HG03575 (cell line): Measurements from ENCODE around the gene RUNX3.

ENCODE experiments used
- ATAC-seq: cut with Tn5 transposase; IDR thresholded peaks from one replicate; pipeline ENCODE4 v1.9.1; 2021; ENCODE audit not compliant: unreplicated experiment, insufficient number of reproducible peaks, low FRiP score; ENCODE audit errors: extremely low read depth

The RUNX3 gene

DNA sequence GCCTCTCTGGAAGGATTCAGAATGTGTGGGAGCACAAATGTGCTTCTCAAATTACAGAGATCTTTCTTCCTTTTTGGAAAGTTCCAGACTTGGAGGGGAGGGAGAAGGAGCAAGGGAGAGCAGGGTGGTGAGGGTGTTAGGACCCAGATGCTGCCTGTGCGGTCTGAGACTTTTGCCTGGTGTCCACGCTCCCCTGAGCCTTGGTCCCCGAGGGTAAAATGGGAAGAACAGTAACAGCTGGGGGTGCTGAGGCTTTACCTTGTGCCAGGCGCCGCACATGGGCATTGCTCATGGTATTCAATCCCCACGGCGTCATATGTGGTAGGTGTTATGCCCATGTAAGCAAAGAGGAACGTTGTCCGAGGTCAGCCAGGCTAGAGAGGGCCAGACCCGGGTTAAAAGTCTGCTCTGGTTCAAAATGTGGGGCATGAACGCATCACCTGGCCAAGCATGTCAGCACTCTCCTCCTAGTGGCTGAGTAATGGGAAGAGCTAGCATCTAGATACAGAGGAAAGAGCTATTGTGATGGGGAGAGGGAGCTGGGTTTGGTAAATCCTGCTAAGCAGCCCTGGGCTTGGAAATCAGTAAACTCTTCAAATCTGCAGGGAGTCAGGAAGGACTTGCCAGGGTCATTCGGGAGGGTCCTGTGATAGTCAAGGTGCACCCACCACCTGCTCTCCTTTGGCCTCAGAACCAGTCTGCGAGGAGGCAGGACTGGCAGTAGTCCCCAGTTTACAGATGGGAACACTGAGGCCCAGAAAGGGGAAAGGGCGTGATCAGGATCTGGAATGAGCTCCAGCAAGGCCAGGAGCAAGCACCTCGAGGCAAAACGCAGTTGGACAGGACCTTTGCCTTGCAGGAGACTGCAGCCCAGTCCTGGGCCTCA, 4.5 kb upstream of the RUNX3 start:
- ATAC-seq = no peak

DNA sequence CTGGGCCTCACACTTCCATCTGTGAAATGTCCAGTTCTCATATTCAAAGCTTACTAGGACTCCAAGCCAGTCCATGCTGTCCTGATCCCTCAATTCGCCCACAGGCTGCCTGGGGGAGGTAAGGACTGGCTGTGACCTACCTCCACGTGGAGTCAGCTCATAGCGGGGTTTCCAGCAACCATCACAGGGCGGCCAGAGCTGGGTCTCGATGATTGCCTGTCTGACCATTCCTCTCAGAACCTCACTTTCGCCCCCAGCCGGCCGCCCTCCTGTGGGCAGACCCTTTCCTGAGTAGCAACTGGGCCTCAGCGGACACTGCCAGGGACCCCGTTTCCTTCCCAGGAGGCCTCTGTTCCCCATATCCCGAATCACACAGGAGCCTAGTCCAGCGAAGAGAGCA, 3.4 kb upstream of the RUNX3 start:
- no peak for ATAC-seq

DNA sequence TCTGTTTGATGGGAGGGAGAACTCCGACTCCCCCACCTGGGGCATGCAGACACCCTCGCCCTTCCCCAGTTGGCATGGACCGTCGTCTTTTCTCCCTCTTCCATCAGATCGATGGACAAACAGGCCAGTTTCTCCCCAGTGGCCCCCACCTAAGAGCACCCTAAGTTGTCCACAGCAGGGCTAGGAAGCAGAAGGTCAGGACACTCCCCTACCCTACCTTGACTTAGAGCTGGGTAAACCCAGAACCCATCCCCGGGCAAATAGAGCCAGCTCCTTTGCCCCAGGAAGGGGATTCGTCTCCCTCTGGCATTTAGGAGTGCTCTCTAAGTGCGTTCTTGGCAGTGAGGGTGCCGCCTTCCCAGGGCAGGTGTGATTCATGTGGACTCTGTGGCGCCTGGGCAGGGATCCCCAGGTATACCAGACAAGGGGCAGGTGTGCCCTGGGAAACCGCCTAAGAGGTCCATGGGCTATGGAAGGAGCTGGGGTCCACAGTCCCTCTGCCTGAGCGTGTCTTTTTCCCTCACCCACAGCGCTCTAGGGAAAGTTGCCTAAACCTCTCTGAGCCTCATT, 2.7 kb upstream of the RUNX3 start:
- ATAC-seq = no peak

DNA sequence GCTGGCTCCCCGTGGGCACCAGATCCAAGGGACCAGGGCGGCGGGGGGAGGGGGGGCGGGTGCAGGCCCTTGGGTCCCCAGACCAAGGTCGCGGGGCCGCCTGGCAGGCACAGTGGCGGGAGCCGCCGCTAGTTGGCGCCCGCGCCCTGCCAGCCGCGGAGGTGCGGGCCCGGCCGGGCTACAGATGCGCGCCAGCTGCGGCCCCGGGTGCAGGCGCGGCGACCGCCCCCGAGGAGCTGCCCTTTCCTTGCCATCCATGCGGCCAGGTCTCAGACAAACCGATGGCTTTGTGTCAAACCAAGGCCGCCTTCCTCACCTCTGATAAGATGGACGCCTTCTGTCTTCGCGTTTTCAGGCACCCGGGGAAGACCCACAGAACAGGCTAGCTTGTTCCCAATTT, 2.2 kb upstream of the RUNX3 start:
- no peak for ATAC-seq

DNA sequence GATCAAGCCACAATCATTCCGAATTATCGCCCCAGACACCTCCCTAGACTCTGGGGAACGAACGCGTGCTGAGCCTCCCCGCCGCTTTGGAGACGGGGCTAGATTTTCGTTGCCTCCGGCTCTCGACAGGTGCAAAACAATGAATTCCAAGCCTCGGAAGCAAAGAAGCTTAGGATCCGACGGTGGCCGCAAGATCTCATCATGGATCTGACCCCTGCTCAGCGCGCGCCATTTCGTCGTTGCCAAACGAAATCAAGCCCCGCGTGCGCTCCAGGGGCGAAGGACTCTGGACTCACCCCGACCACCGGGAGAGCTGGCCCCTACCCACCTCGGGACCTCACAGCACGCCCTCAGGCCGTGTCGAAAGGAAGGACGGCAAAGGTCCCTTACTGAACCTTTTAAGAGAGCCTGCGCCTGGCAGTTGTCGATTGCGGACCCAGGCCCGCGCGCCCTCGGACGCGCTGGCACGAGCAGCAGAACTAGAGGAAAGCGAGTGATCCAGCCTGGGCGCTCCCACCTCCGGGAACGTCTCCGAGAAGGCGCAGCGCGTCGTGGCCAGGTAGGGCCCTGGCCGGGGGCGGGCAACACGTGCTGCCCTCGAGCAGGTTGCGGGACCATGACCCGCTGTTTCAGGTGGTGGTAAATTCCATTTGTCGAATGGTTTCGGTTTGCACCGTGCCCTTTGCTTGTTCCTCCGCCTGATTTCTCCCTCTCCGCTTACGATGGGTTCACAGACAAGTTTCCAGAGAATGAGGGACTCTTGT, 1.6 kb upstream of the RUNX3 start:
- no peak for ATAC-seq

DNA sequence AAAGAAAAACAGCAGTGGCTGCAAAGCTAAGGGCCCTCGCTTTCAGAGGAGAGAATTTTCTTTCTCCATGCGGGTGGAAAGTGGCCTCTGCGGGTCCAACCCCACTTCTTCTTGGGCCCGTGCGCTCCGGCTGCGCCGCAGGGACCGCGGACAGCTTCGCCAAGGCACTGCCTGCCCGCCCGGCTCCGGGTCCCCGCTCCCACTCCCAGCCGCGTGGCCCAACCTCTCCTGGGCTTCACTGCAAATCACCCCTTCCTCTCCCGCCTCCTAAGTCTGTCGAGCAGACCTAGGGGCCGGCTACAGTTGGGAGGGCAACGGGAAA, 1.0 kb upstream of the RUNX3 start:
- no peak for ATAC-seq

DNA sequence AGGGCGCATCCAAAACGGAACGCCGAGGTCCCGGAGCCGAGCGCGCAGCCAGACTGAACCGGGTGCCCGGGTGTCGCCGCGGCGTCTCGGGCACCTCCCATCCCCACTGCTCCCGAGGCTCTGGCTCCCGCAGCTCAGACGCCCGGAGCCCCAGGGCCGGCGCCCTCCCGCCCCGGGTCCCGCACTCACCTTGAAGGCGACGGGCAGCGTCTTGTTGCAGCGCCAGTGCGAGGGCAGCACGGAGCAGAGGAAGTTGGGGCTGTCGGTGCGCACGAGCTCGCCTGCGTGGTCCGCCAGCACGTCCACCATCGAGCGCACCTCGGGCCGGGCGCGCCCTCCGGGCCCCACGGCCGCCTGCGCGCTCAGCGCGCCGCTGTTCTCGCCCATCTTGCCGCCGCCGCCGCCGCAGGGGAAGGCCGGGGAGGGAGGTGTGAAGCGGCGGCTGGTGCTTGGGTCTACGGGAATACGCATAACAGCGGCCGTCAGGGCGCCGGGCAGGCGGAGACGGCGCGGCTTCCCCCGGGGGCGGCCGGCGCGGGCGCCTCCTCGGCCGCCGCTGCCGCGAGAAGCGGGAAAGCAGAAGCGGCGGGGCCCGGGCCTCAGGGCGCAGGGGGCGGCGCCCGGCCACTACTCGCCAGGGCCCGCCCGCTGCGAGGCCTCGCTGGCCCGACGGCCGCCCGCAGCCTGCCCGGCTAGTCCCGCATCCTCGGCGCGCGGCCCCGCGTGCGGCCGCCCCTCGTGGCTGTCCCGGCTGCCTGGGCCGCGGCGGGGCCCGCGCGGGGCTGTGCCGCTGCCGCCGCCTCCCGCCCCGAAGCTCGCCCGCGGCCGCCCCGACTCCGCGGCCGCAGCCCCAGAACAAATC, 447 bp downstream of the RUNX3 start:
- no peak for ATAC-seq

DNA sequence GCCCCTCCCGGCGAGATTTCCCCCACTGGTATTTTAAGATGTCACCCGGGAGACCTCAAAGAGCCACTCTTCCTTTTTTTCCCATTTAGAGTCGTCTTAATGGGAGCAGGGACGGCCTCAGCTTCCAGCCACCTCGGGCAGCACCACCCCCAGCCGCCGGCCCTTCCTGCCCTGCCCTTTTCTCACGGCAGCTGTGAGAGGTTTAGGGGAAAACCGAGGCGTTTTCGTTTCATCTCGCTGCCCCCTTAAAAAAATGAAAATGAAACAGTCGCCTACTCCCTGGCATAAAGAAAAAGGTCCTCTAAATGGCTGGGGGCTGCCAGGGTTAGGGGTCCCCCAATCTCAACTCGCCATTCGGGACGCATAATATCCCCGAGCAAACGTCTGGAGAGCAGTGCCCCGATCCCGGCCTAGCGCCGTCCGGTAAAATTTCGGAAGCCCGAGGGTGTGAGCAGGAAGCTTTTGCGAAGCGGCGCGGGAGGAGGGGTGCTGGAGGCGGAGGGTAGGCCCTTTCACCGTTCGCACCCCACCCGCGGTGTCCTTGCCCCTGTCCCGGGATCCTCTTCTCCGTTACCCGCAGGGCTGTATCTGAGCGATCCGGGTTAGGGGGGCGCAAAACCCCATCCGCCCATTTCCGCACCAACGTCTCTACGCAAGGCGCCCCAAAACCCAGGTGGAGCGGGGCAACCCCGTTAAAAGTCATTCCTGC, 1.2 kb downstream of the RUNX3 start:
- ATAC-seq = no peak

DNA sequence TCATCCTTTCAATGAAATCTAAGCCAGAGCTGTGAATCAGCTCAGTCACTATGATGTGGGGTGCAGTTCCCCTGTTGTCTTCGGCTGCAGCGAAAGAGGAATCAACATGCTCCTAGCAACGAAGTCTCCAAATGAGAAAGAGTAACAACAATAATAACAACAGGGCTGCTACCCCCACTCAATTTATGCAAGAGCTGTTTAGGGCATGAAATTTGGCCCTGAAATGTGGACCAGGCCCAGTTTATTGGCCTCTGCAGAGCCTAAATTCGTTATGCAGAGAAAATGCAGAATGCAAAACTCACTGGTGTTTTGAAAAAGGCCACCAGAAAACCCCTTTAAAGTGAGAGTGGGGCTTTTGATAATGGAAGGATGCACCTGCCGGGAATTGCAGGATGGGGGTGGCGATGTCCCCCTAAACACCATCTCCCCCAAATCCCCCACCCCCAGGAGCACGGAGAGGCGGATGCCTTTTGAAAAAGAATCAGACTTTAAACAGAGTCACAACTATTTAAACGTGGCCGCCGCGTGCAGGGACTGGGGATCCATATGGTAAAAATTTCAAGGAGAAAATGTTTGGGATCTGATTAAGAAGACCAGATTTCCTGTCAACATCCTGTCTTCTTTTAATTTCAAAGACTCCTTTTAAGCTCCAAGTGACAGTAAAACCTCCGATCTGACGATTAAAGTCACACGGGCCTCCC, 1.9 kb downstream of the RUNX3 start:
- ATAC-seq = no peak

DNA sequence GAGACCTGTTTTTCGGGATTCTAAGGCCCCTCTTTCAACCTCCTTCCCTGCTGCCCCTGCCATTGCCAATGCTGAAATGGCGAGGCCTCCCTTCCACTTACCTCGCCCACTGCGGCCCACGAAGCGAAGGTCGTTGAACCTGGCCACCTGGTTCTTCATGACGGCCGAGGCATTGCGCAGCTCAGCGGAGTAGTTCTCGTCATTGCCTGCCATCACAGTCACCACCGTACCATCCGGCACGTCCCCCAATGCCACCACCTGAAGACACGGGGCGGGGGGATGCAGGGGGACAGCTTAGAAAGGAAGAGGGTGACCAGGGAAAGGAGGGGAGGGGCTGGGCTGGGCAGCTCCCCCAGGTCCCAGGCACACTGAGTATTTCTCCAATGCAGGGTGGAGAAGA, 2.6 kb downstream of the RUNX3 start:
- ATAC-seq = no peak

DNA sequence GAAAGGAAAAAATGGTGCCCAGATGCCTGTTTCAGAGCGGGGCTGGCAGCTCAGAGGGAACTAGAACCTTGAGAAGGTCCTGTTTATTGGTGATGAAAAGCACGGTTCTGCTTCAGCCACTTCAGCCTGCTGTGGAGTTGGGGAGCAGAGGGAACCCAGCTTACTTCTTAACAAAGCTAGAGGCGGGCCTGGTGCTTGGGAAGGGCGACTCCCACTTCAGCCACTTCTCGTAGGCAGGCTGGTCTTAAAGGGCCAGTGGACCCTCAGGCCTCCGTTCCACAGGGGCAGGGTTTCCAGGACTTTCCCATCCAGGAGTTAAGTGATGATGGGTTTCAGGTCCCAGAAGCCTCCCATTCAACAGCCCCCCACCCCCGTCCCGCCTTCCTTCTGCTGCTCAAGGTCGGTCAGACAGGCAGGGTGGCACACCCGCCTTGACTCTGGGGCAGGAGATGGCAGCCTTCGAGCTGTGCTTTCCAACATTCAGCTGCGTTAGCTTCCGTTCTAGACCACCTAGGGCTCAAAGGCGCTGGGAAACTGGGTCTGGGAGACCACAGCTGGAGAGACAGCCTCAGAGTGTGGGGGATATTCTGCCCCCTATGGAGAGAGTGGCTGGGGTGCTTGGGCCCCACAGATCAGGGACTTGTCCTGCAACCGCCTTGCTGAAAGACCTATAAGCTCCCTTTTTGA, 3.4 kb downstream of the RUNX3 start:
- no peak for ATAC-seq

DNA sequence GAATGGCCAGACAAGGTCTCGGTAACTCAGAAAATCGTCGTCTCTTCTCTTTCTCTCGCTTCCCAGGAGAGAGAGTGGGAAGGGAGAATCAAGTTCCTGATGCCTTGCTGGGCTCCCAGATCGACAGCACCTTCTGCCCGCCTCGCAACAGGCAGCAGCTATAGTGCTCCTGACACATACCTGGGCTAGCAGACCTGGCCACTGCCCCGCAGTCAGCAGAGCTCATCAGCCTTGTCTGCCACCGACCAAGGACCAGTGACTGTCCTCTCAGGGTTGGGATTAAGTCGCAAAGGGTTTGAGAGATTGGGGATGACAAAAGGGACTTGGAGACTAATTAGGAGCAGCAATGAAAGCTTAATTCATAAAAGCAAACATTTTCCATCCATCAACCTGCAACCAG, 4.1 kb downstream of the RUNX3 start:
- ATAC-seq = no peak

DNA sequence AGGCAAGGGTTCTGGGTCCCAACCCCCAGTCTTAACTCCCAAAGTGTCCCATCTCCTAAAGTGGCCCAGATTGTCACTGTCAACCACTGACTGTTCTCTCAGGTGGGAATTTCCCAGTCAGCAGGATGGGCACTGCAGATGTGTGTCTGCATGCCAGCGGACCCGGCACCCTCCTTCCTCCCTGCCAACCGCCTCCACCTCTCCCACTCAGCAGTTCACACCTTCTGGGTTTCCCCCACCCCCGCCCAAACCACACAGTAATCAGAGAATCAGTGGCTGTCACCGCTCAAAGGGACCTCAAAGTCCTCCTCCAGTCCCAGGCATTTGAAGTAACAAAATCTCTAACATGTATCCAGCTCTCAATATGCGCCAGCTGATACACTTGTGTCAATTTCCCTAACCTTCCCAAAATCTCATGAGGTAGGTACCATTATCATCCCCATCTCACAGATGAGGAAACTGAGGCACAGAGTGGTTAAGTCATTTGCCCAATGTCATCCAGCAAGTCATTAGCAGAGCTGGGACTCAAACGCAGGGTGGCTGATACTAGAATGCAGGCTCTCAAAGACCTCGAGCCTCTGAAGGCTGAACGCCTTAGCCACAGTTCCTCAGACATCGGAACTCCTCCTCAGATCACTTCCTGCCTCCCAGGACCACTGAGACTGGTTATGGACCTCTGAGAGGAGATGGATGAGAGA, 4.8 kb downstream of the RUNX3 start:
- ATAC-seq = no peak

DNA sequence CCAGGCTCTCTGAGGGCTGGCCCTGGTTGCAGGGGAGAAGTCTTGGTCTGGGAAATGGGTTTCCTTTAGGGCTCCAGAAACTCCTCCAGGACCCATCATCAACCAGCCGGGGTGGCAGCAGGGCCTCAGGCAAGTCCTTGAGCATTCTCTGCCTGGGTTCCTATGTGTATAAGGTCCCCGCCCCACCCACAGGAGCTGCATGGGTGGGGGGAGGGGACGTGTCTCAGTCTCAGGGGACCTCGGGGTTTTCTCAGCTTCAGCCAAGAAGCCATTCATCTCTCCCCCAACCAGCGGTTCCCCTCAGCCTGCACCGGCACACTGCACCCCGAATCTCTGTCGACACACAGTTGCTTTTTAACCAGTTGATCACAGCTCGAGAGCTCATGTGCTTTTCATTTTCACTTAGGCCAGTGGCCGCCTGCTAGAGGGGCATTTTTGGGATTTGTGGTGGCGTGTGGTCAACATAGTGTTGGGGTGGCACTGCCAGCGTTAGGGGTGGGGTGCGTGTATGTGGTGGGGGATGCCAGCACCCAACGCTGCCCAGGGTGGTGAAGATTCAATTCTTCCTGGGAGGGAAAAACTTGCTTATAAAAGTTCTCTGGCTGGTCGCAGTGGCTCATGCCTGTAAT, 6.5 kb downstream of the RUNX3 start:
- ATAC-seq = no peak

DNA sequence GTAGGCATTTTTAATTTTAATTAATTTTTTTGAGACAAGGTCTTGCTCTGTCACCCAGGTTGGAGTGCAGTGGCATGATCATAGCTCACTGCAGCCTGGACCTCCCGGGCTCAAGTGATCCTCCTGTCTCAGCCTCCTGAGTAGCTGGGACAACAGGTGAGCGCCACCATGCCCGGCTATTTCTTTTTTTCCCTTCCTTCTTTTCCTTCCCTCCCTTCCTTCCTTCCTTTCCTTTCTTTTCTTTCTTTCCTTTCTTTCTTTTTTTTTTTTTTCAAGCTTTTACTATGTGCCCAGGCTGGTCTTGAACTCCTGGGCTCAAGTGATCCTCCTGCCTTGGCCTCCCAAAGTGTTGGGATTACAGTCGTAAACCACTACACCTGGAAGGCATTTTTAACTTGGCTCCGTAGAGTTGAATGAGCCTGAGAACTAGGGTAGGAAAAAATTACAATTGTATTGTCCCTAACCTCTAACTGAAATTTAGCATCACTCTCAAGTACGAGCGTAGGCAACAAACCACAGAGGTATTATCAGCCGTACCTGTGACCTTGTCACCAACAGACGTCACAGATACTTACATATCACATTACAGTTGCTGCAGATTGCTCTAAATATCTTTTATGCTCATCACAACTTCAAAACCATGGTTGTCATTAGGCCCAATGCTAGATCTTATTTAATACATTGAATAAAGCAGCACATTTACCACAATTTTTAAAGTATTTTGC, 8.0 kb downstream of the RUNX3 start:
- ATAC-seq = no peak

DNA sequence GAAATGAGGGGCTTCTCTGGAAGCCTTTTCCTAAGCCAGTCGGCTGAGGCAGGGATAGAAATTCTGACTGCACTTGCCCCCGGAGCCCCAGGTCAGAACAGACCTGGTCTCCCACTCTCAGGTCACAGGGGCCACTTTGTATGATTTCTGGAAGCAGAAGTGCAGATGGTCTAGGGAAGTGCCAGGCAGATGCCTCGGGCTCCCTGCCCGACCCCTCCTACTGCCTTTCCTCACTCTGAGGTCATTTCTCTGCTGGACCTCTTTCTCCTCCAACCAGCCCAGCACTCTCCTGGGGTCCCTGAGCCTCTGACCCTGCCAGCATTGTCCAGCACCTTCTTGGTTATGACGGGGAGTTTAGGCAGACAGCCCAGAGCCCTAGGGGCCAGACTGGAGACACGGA, 8.7 kb downstream of the RUNX3 start:
- no peak for ATAC-seq
